GM23248 (cell line): ENCODE results near the gene BUB1B. TPM values are rescaled to one million over a fixed set of nuclear protein-coding genes. Genes with fewer than 3 reads are reported as not detected.
"Not testable (repeated sequence)": the region's sequence is repeated elsewhere in the genome, so short reads cannot be mapped to it uniquely, and the experiment has no call there.

Experiments used
- DNase-seq: peaks from one replicate; pipeline ENCODE4 v3.0.0-alpha.2; 2015
- H2AFZ ChIP-seq: fragments of 200-600 bp; sonication (generic); 2 replicates; pipeline ENCODE4 v1.6.1; 2016; ENCODE audit warnings: antibody characterized with exemption
- H3F3A ChIP-seq: fragments of 200-600 bp; sonication (generic); 2 replicates; pipeline ENCODE4 v1.6.1; 2016; ENCODE audit warnings: mild to moderate bottlenecking, antibody characterized with exemption, mixed run types; ENCODE audit not compliant: insufficient read depth
- H3K27ac ChIP-seq: fragments of 200-600 bp; sonication (generic); 2 replicates; pipeline ENCODE4 v1.5.1; 2016; ENCODE audit warnings: mild to moderate bottlenecking
- H3K27me3 ChIP-seq: fragments of 200-600 bp; sonication (generic); replicated peaks from 2 replicates; pipeline ENCODE4 v1.6.1; 2016; ENCODE audit warnings: mild to moderate bottlenecking; ENCODE audit not compliant: insufficient read depth
- H3K36me3 ChIP-seq: fragments of 200-600 bp; sonication (generic); 2 replicates; pipeline ENCODE4 v1.6.1; 2016; ENCODE audit warnings: low read depth, mild to moderate bottlenecking
- H3K4me1 ChIP-seq: fragments of 200-600 bp; sonication (generic); 2 replicates; pipeline ENCODE4 v1.6.1; 2016; ENCODE audit warnings: mild to moderate bottlenecking; ENCODE audit not compliant: insufficient read depth
- H3K4me2 ChIP-seq: fragments of 200-600 bp; sonication (generic); one replicate; pipeline ENCODE4 v1.6.1; 2016; ENCODE audit warnings: mild to moderate bottlenecking; ENCODE audit not compliant: unreplicated experiment
- H3K4me3 ChIP-seq: fragments of 200-600 bp; sonication (generic); 2 replicates; pipeline ENCODE4 v1.5.1; 2016; ENCODE audit warnings: mild to moderate bottlenecking
- H3K79me2 ChIP-seq: fragments of 200-600 bp; sonication (generic); 2 replicates; pipeline ENCODE4 v1.6.1; 2016; ENCODE audit warnings: mild to moderate bottlenecking; ENCODE audit not compliant: insufficient read depth
- H3K9ac ChIP-seq: fragments of 200-600 bp; sonication (generic); 2 replicates; pipeline ENCODE4 v1.6.1; 2016; ENCODE audit warnings: mild to moderate bottlenecking
- H3K9me2 ChIP-seq: fragments of 200-600 bp; sonication (generic); 2 replicates; pipeline ENCODE4 v1.6.1; 2016; ENCODE audit warnings: mixed run types, mild to moderate bottlenecking, moderate library complexity; ENCODE audit not compliant: insufficient read depth
- H3K9me3 ChIP-seq: fragments of 200-600 bp; sonication (generic); one replicate; pipeline ENCODE4 v1.6.1; 2017; ENCODE audit warnings: low read depth
- H4K20me1 ChIP-seq: fragments of 200-600 bp; sonication (generic); 2 replicates; pipeline ENCODE4 v1.6.0; 2016; ENCODE audit not compliant: insufficient read depth
- EZH2 ChIP-seq: fragments of 200-600 bp; sonication (generic); IDR thresholded peaks from 2 replicates; pipeline ENCODE4 v1.6.1; 2018; ENCODE audit warnings: antibody characterized with exemption, mild to moderate bottlenecking; ENCODE audit not compliant: insufficient read depth, poor library complexity, severe bottlenecking
- EZH2phosphoT487 ChIP-seq: fragments of 200-600 bp; sonication (generic); IDR thresholded peaks from 2 replicates; pipeline ENCODE4 v1.6.1; 2018; ENCODE audit warnings: antibody characterized with exemption, moderate library complexity, mild to moderate bottlenecking, low read depth; ENCODE audit not compliant: insufficient read depth
- WGBS, 2 experiments: methylation state at CpG; one replicate each; pipeline ENCODE4 v1.1.6; 2015 to 2017; ENCODE audit warnings: low lambda C conversion rate in 2 of 2, low coverage in 1 of 2; ENCODE audit errors: missing lambda C conversion rate in 2 of 2; 5-methylcytosine and 5-hydroxymethylcytosine counted together
- in situ Hi-C: fragments of 300-500 bp; cut with MboI; formaldehyde crosslinking; loops from 2 replicates; pipeline ENCODE4 v1.15.0; 2020
- polyA plus RNA-seq: library from polyadenylated mRNA; unstranded; fragments of >200 nt; fragmentation: Nextera tagmentation; extraction: Ambion mirVana; gene quantifications from 2 replicates; pipeline ENCODE4 v1.2.1, GENCODE V29; 2016
- total RNA-seq: library from RNA; depleted of rRNA; stranded (reverse); fragments of >200 nt; shearing (Covaris generic); gene quantifications from 2 replicates; pipeline ENCODE4 v1.2.3, GENCODE V29; 2014

BUB1B gene
- total and polyA plus RNA-seq, 2 experiments from 2014 or later, result 9.4 to 10.2 TPM

DNA sequence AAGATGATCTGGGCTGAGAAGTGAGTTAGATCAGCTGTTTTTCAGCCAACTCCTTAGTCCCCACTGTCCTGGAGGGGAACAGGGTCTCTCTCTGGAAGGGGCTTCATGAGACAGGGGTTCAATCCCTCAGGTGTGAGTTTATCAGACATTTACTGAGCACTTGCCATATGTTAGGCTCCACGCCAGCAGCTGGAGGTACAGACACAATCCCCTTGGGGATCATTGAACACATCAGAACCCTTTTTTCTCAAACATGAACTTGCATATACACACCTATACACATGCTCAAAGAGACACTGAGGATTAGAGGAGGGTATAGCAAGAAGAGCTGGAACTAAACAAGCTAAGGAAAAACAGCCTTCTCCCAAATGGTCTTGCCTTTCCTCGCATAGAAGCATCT is 46.7 kb upstream of the BUB1B start:
- no peaks in the 10 kb centered on the region for H3K79me2 ChIP-seq
- H3K9me3 ChIP-seq, result no peaks in the 10 kb centered on the region
- H3K4me1 ChIP-seq, result no peaks in the 10 kb centered on the region
- H3K27ac ChIP-seq, result no peak overlapping the region
- no peaks in the 10 kb centered on the region for H4K20me1 ChIP-seq
- H3K4me2 ChIP-seq, result no peak overlapping the region
- no peaks in the 10 kb centered on the region for H3K36me3 ChIP-seq
- no peaks in the 10 kb centered on the region for H3F3A ChIP-seq
- DNase-seq, result no peak
- H3K4me3 ChIP-seq, result no peak overlapping the region
- TF ChIP-seq EZH2phosphoT487 (no peak), EZH2 (no peak)
- H3K9me2 ChIP-seq, result no peaks in the 10 kb centered on the region
- H3K9ac ChIP-seq, result no peak overlapping the region
- no peak overlapping the region for H2AFZ ChIP-seq
- 83 to 94% methylated on average over 2 of the region's 2 CpGs for WGBS, 2 experiments
- peaks cover 12% of the 10 kb centered on the region; the same call in 1 of the 2 replicates for H3K27me3 ChIP-seq
- in situ Hi-C loops, result no loop called here

DNA sequence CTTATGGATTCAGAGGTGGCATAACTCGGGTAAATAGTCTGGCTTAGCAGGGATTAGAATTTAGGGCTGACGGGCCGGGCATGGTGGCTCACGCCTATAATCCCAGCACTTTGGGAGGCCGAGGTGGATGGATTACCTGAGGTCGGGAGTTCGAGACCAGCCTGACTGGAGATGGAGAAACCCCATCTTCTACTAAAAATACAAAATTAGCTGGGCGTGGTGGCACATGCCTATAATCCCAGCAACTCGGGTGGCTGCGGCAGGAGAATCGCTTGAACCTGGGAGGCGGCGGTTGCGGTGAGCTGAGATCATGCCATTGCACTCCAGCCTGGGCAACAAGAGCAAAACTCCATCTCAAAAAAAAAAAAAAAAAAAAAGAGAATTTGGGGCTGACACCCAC is 45.8 kb upstream of the BUB1B start:
- H3K79me2 ChIP-seq, H4K20me1 ChIP-seq, H3K36me3 ChIP-seq, DNase-seq, H3K4me3 ChIP-seq, H2AFZ ChIP-seq, H3K9me3 ChIP-seq, H3K4me1 ChIP-seq, H3K27ac ChIP-seq, in situ Hi-C loops, H3K9ac ChIP-seq, H3K9me2 ChIP-seq, H3K4me2 ChIP-seq, H3F3A ChIP-seq: not testable (repeated sequence)
- WGBS, 2 experiments, result 89 to 90% methylated on average over 14 of the region's 14 CpGs
- H3K27me3 ChIP-seq, result peaks cover 12% of the 10 kb centered on the region; the same call in 1 of the 2 replicates

DNA sequence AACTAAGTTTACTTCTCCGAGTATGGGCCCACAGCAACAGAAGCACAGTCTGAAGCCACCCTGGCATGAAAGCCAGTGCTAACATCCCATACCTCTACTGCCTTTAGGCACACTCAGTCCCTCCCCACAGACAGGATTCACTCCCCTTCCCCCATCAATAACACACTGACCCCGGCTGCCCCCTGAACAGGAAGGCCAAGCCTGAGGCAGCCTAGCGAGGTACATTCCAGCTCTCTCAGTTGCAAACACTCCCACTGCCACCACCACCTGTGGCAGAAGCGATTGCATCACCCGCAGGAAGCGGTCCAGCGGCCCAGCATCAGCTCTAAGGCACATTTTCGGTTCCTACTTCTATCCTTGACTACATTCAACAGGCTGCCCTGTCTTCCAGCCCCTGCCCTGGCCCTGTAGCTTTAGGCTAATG is 45.2 kb upstream of the BUB1B start:
- Histone ChIP-seq H3K4me3 (no peak overlapping the region), H3K4me2 (no peak overlapping the region), H3K27me3 (peaks cover 12% of the 10 kb centered on the region; the same call in 1 of the 2 replicates), H3F3A (no peaks in the 10 kb centered on the region), H3K27ac (no peak overlapping the region), H3K79me2 (no peaks in the 10 kb centered on the region), H3K9ac (no peak overlapping the region), H3K9me3 (no peaks in the 10 kb centered on the region), H3K4me1 (no peaks in the 10 kb centered on the region), H2AFZ (no peak overlapping the region), H3K9me2 (no peaks in the 10 kb centered on the region), H4K20me1 (no peaks in the 10 kb centered on the region), H3K36me3 (no peaks in the 10 kb centered on the region)
- 54 to 56% methylated on average over 8 of the region's 8 CpGs for WGBS, 2 experiments
- TF ChIP-seq EZH2phosphoT487, result no peak
- TF ChIP-seq EZH2, result no peak
- in situ Hi-C loops, result no loop called here
- DNase-seq, result no peak

DNA sequence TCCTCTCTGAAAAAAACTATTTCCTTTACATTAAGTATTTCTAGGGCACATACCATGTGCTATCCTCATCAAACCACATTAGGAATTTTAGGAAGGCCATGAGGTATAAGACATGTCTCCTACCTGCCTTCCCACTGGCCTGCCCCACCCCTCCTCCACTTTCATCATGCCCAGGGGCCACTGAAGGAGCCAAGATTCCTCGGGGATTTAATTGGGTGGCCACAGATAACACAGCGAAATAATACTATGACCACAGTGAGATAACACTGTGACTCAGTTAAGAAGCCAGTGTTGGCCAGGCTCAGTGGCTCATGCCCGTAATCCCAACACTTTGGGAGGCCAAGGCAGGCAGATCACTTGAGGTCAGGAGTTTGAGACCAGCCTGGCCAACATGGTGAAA is 42.4 kb upstream of the BUB1B start:
- 61 to 68% methylated on average over 3 of the region's 3 CpGs for WGBS, 2 experiments

More for the DNA sequence above, 42.4 kb upstream of the BUB1B start:
- H2AFZ ChIP-seq, result no peak overlapping the region
- TF ChIP-seq EZH2phosphoT487 (no peak), EZH2 (no peak)
- no peaks in the 10 kb centered on the region for H3K79me2 ChIP-seq
- H3K27me3 ChIP-seq, result peaks cover 7% of the 10 kb centered on the region; the same call in 1 of the 2 replicates
- H3K4me2 ChIP-seq, result no peak overlapping the region
- no peaks in the 10 kb centered on the region for H3K9me3 ChIP-seq
- no peaks in the 10 kb centered on the region for H4K20me1 ChIP-seq
- no peak overlapping the region for H3K4me3 ChIP-seq
- in situ Hi-C loops, result no loop called here
- no peaks in the 10 kb centered on the region for H3K36me3 ChIP-seq
- no peak overlapping the region for H3K27ac ChIP-seq
- H3K9ac ChIP-seq, result no peak overlapping the region
- DNase-seq, result no peak
- no peaks in the 10 kb centered on the region for H3K9me2 ChIP-seq
- no peaks in the 10 kb centered on the region for H3F3A ChIP-seq
- H3K4me1 ChIP-seq, result no peaks in the 10 kb centered on the region
